Activated T-helper 17 cell treated with anti-CD3 and anti-CD28 coated beads, Interleukin-2, amount 50 U/mL, for 72 hours (primary cell): ENCODE measurements around the gene PIKFYVE. TPM values are rescaled to one million over a fixed set of nuclear protein-coding genes. Genes with fewer than 3 reads are reported as not detected.
"Not testable (repeated sequence)": the region's sequence is repeated elsewhere in the genome, so short reads cannot be mapped to it uniquely, and the experiment has no call there.

Experiments
- ATAC-seq: fragments of 150-1000 bp; cut with Tn5 transposase; replicated peaks from 2 replicates; pipeline ENCODE4 v1.10.0; 2021; ENCODE audit warnings: mild to moderate bottlenecking, moderate library complexity
- H3K27ac Mint-ChIP-seq: one replicate; pipeline ENCODE4 v1.8.0; 2022; ENCODE audit warnings: mixed read lengths
- H3K27me3 Mint-ChIP-seq: one replicate; pipeline ENCODE4 v1.8.0; 2022; ENCODE audit warnings: mixed read lengths
- H3K36me3 Mint-ChIP-seq: one replicate; pipeline ENCODE4 v1.8.0; 2022; ENCODE audit warnings: low read depth, mild to moderate bottlenecking, mixed read lengths
- H3K4me1 Mint-ChIP-seq: one replicate; pipeline ENCODE4 v1.8.0; 2022; ENCODE audit warnings: mixed read lengths
- H3K4me3 Mint-ChIP-seq: one replicate; pipeline ENCODE4 v1.8.0; 2022; ENCODE audit warnings: mild to moderate bottlenecking, mixed read lengths
- H3K9me3 Mint-ChIP-seq: one replicate; pipeline ENCODE4 v1.8.0; 2022; ENCODE audit warnings: mixed read lengths
- total RNA-seq, 2 donors: library from RNA; stranded (reverse); gene quantifications; one replicate each; pipeline ENCODE4 v1.2.3, GENCODE V29; 2022

The PIKFYVE gene
- total RNA-seq, 2 donors from 2014 or later = 20.3 to 23.7 TPM

GRCh38 chr2:208249296-208249695 lies 16.8 kb upstream of the PIKFYVE start:
- peaks cover 83% of the 10 kb centered on the region for H3K36me3 Mint-ChIP-seq
- no peak for ATAC-seq
- no peaks in the 10 kb centered on the region for H3K9me3 Mint-ChIP-seq
- H3K4me3 Mint-ChIP-seq = no peak overlapping the region
- no peak overlapping the region for H3K27ac Mint-ChIP-seq
- peaks cover 9% of the 10 kb centered on the region for H3K4me1 Mint-ChIP-seq
- no peaks in the 10 kb centered on the region for H3K27me3 Mint-ChIP-seq

- Mint-ChIP-seq H3K27ac (no peak overlapping the region), H3K36me3 (peaks cover 72% of the 10 kb centered on the region), H3K4me1 (peaks cover 9% of the 10 kb centered on the region), H3K9me3 (no peaks in the 10 kb centered on the region), H3K4me3 (no peak overlapping the region), H3K27me3 (no peaks in the 10 kb centered on the region)
- ATAC-seq = no peak
Measured at GRCh38 chr2:208250388-208250787, 15.7 kb upstream of the PIKFYVE start.

DNA sequence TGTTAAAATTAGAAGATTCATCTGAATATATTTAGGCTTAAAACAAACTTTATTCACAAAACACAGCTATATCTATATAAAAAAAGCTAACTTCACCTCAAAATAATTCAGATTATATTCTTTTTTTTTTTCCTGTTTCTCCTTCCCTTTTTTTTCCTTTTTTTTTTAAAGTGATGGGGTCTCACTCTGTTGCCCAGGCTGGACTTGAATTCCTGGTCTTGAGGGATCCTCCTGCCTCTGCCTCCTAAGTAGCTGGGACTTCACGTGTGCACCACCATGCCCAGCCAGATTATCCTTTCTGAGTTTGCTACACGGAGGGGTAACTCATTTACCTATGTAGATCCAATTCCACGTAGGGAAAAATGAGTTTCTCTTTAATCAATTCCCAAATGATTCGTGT lies 15.0 kb upstream of the PIKFYVE start:
- Mint-ChIP-seq H3K27ac (no peak overlapping the region), H3K4me3 (no peak overlapping the region), H3K9me3 (no peaks in the 10 kb centered on the region), H3K4me1 (peaks cover 9% of the 10 kb centered on the region), H3K27me3 (no peaks in the 10 kb centered on the region), H3K36me3 (peaks cover 65% of the 10 kb centered on the region)
- no peak for ATAC-seq

GRCh38 chr2:208252716-208253492 lies 13.2 kb upstream of the PIKFYVE start:
- no peak for ATAC-seq
- Mint-ChIP-seq H3K27ac (no peak overlapping the region), H3K4me3 (peak overlapping the region; percentile 93), H3K36me3 (peaks cover 50% of the 10 kb centered on the region), H3K9me3 (no peaks in the 10 kb centered on the region), H3K4me1 (peaks cover 9% of the 10 kb centered on the region), H3K27me3 (no peaks in the 10 kb centered on the region)

GRCh38 chr2:208253600-208254117 lies 12.4 kb upstream of the PIKFYVE start:
- Mint-ChIP-seq H3K4me1 (peaks cover 9% of the 10 kb centered on the region), H3K4me3 (peak overlapping the region; percentile 93), H3K27ac (no peak overlapping the region), H3K9me3 (no peaks in the 10 kb centered on the region), H3K27me3 (no peaks in the 10 kb centered on the region), H3K36me3 (peaks cover 43% of the 10 kb centered on the region)
- ATAC-seq = no peak

GRCh38 chr2:208254118-208254870 lies 11.8 kb upstream of the PIKFYVE start:
- Mint-ChIP-seq H3K9me3 (no peaks in the 10 kb centered on the region), H3K4me3 (peak overlapping the region; percentile 93), H3K27ac (peak overlapping the region; percentile 49), H3K36me3 (peaks cover 37% of the 10 kb centered on the region), H3K27me3 (no peaks in the 10 kb centered on the region), H3K4me1 (peaks cover 9% of the 10 kb centered on the region)
- peak; percentile 77 for ATAC-seq

- H3K36me3 Mint-ChIP-seq = peaks cover 30% of the 10 kb centered on the region
- H3K9me3 Mint-ChIP-seq = no peaks in the 10 kb centered on the region
- no peaks in the 10 kb centered on the region for H3K27me3 Mint-ChIP-seq
- H3K4me3 Mint-ChIP-seq = peak within 1 kb of the TSS; percentile 93
- ATAC-seq = peak; percentile 86
- peak within 1 kb of the TSS; percentile 49 for H3K27ac Mint-ChIP-seq
- peaks cover 9% of the 10 kb centered on the region for H3K4me1 Mint-ChIP-seq
Measured at GRCh38 chr2:208254871-208255556, 11.0 kb upstream of the PIKFYVE start, which contains the start of gene IDH1. Gene IDH1, minus strand, starts transcription at chr2:208255071. Its CDS starts 3,520 bp downstream, at chr2:208251551.

GRCh38 chr2:208255557-208256106 lies 10.4 kb upstream of the PIKFYVE start:
- Mint-ChIP-seq H3K27me3 (no peaks in the 10 kb centered on the region), H3K36me3 (peaks cover 24% of the 10 kb centered on the region), H3K4me3 (peak overlapping the region; percentile 93), H3K9me3 (no peaks in the 10 kb centered on the region), H3K27ac (peak overlapping the region; percentile 49), H3K4me1 (peaks cover 9% of the 10 kb centered on the region)
- ATAC-seq = no peak

- H3K4me1 Mint-ChIP-seq = peaks cover 9% of the 10 kb centered on the region
- H3K27me3 Mint-ChIP-seq = no peaks in the 10 kb centered on the region
Measured at GRCh38 chr2:208256192-208256782, 9.8 kb upstream of the PIKFYVE start.

GRCh38 chr2:208256849-208257813 lies 8.9 kb upstream of the PIKFYVE start:
- not testable (repeated sequence) for H3K4me3 Mint-ChIP-seq, H3K4me1 Mint-ChIP-seq, H3K27me3 Mint-ChIP-seq, ATAC-seq, H3K27ac Mint-ChIP-seq, H3K9me3 Mint-ChIP-seq
- peaks cover 11% of the 10 kb centered on the region for H3K36me3 Mint-ChIP-seq

More at GRCh38 chr2:208256192-208256782, 9.8 kb upstream of the PIKFYVE start:
- no peak for ATAC-seq
- Mint-ChIP-seq H3K9me3 (no peaks in the 10 kb centered on the region), H3K27ac (peak overlapping the region; percentile 49), H3K4me3 (peak overlapping the region; percentile 93), H3K36me3 (peaks cover 18% of the 10 kb centered on the region)

DNA sequence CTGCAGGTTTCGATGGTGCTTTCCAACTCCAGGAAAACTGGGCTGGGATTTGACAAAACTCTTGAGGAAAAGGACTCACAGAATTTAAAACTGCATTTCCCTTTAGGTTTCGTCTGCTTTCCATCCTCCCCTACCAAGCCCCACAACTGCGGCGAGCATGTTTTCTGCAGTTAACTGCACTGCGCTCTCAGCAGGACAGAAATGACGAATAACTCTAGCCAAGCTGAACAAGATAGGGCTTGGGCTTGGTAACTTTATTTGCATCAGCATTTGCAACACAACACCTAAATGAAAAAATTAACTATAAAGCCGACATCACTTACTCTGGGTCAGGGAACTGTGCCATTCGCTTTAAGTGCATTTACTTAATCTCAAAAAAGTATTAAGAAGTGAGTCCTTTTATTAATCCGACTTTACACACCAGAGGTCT lies 669 bp upstream of the PIKFYVE start:
- peak; percentile 55 for ATAC-seq
- H3K36me3 Mint-ChIP-seq = peaks cover 3% of the 10 kb centered on the region

GRCh38 chr2:208266553-208266893 lies 468 bp downstream of the PIKFYVE start:
- Mint-ChIP-seq H3K9me3 (no peaks in the 10 kb centered on the region), H3K27ac (peak overlapping the region; percentile 98), H3K4me1 (peaks cover 16% of the 10 kb centered on the region), H3K27me3 (no peaks in the 10 kb centered on the region), H3K4me3 (peak overlapping the region; percentile 99), H3K36me3 (peaks cover 13% of the 10 kb centered on the region)
- peak; percentile 11 for ATAC-seq

More for the DNA sequence above, 669 bp upstream of the PIKFYVE start:
- peaks cover 16% of the 10 kb centered on the region for H3K4me1 Mint-ChIP-seq
- peak overlapping the region; percentile 99 for H3K4me3 Mint-ChIP-seq
- peak overlapping the region; percentile 98 for H3K27ac Mint-ChIP-seq
- no peaks in the 10 kb centered on the region for H3K9me3 Mint-ChIP-seq
- no peaks in the 10 kb centered on the region for H3K27me3 Mint-ChIP-seq

DNA sequence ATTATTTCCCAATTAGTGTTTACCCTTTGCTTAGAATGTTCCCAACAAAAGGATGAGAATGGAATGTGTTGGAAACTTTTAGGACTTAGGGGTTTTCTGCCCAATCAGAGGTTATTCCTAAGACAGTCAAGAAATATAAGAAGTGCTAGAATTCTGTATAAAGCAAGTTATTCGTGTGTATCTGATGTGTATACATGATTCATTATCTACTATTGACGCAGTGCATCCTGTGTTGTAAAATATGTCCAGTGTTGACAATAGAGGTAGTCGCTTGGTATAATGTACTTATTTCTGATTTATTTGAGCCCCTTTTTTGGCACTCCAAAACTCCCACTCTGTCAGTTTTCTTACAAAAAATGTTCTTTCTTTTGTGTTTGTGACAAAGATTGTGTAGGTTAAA lies 881 bp downstream of the PIKFYVE start:
- ATAC-seq = no peak
- Mint-ChIP-seq H3K4me1 (peaks cover 16% of the 10 kb centered on the region), H3K27ac (peak overlapping the region; percentile 98), H3K4me3 (peak overlapping the region; percentile 99), H3K27me3 (no peaks in the 10 kb centered on the region), H3K9me3 (no peaks in the 10 kb centered on the region), H3K36me3 (peaks cover 17% of the 10 kb centered on the region)
